Measurements from ENCODE around the gene ARFIP1.
"Not testable (repeated sequence)": the region's sequence is repeated elsewhere in the genome, so short reads cannot be mapped to it uniquely, and the experiment has no call there.

ARFIP1 gene

GRCh38 chr4:152820073-152820472, 40.3 kb downstream of the ARFIP1 start:
- H3K9me3 ChIP-seq (ENCODE audit: control insufficient read depth, low read depth, low read length): no peaks in the 10 kb centered on the region
- H3K27ac ChIP-seq (ENCODE audit: low read length): no peak overlapping the region

DNA sequence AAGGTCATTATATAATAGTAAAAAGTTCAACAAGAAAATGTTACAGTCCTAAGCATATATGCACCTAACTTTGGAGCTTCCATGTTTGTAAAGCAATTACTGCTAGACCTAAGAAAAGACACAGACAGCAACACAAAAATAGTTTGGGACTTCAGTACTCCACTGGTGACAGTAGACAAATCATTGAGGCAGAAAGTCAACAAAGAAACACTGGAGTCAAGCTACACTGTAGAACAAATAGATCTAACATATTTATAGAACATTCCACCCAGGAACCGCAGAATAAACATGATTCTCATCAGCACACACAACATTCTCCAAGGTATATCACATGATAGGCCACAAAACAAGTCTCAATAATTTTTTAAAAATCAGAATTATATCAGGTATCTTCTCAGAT, 42.6 kb downstream of the ARFIP1 start:
- Histone ChIP-seq H3K4me3 (ENCODE audit: low read length) (no peak overlapping the region), H3K4me1 (ENCODE audit: control insufficient read depth, low read depth, low read length) (no peaks in the 10 kb centered on the region), H3K27ac (ENCODE audit: low read length) (no peak overlapping the region), H3K27me3 (ENCODE audit: control insufficient read depth, insufficient read depth, low read length) (no peaks in the 10 kb centered on the region), H3K9me3 (ENCODE audit: control insufficient read depth, low read depth, low read length) (no peaks in the 10 kb centered on the region), H3K36me3 (ENCODE audit: control insufficient read depth, low read depth, low read length) (no peaks in the 10 kb centered on the region), H3K9ac (ENCODE audit: low read length) (no peak overlapping the region)

More at GRCh38 chr4:152820073-152820472, 40.3 kb downstream of the ARFIP1 start:
- no peaks in the 10 kb centered on the region for H3K36me3 ChIP-seq (ENCODE audit: control insufficient read depth, low read depth, low read length)
- no peaks in the 10 kb centered on the region for H3K27me3 ChIP-seq (ENCODE audit: control insufficient read depth, insufficient read depth, low read length)
- H3K4me3 ChIP-seq (ENCODE audit: low read length): no peak overlapping the region
- H3K4me1 ChIP-seq (ENCODE audit: control insufficient read depth, low read depth, low read length): no peaks in the 10 kb centered on the region
- no peak overlapping the region for H3K9ac ChIP-seq (ENCODE audit: low read length)

DNA sequence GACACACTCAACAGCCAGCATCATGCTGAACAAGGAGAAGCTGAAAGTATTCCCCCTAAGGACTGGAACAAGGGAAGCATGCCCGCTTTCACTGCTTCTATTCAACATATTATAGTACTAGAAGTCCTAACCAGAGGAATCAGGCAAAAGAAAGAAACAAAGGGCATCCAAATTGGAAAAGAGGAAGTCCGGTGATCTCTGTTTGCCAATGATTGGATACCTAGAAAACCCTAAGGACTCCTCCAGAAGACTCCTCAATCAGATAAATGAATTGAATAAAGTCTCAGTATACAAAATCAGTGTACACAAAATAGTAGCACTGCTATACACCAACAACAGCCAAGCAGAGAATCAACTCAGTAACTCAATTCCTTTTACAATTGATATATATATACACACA, 44.8 kb downstream of the ARFIP1 start:
- Histone ChIP-seq H3K36me3 (ENCODE audit: control insufficient read depth, low read depth, low read length) (no peaks in the 10 kb centered on the region), H3K9ac (ENCODE audit: low read length) (no peak overlapping the region), H3K4me3 (ENCODE audit: low read length) (no peak overlapping the region), H3K27me3 (ENCODE audit: control insufficient read depth, insufficient read depth, low read length) (no peaks in the 10 kb centered on the region), H3K9me3 (ENCODE audit: control insufficient read depth, low read depth, low read length) (no peaks in the 10 kb centered on the region), H3K27ac (ENCODE audit: low read length) (no peak overlapping the region), H3K4me1 (ENCODE audit: control insufficient read depth, low read depth, low read length) (no peaks in the 10 kb centered on the region)

GRCh38 chr4:152825336-152825735, 45.6 kb downstream of the ARFIP1 start:
- H3K4me3 ChIP-seq (ENCODE audit: low read length): no peak overlapping the region
- no peaks in the 10 kb centered on the region for H3K9me3 ChIP-seq (ENCODE audit: control insufficient read depth, low read depth, low read length)
- no peak overlapping the region for H3K27ac ChIP-seq (ENCODE audit: low read length)
- no peaks in the 10 kb centered on the region for H3K27me3 ChIP-seq (ENCODE audit: control insufficient read depth, insufficient read depth, low read length)
- no peak overlapping the region for H3K9ac ChIP-seq (ENCODE audit: low read length)
- no peaks in the 10 kb centered on the region for H3K36me3 ChIP-seq (ENCODE audit: control insufficient read depth, low read depth, low read length)
- H3K4me1 ChIP-seq (ENCODE audit: control insufficient read depth, low read depth, low read length): no peaks in the 10 kb centered on the region

DNA sequence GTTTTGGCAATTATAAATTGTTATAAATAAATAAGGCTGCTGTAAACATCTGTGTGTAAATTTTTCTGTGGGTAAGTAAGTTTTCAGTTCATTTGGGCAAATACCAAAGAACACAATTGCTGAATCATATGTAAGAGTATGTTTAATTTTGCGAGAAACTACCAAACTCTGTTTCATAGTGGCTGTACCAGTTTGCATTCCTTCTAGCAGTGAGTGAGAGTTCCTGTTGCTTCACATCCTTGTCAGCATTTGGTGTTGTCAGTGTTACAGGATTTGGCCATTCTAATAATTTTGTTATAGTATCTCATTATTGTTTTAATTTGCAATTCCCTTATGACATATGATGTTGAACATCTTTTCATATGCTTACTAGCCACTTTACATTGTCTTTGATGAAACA, 48.4 kb downstream of the ARFIP1 start:
- Histone ChIP-seq H3K9me3 (ENCODE audit: control insufficient read depth, low read depth, low read length) (no peaks in the 10 kb centered on the region), H3K27me3 (ENCODE audit: control insufficient read depth, insufficient read depth, low read length) (no peaks in the 10 kb centered on the region), H3K36me3 (ENCODE audit: control insufficient read depth, low read depth, low read length) (no peaks in the 10 kb centered on the region), H3K27ac (ENCODE audit: low read length) (no peak overlapping the region), H3K4me1 (ENCODE audit: control insufficient read depth, low read depth, low read length) (no peaks in the 10 kb centered on the region), H3K9ac (ENCODE audit: low read length) (no peak overlapping the region), H3K4me3 (ENCODE audit: low read length) (no peak overlapping the region)

DNA sequence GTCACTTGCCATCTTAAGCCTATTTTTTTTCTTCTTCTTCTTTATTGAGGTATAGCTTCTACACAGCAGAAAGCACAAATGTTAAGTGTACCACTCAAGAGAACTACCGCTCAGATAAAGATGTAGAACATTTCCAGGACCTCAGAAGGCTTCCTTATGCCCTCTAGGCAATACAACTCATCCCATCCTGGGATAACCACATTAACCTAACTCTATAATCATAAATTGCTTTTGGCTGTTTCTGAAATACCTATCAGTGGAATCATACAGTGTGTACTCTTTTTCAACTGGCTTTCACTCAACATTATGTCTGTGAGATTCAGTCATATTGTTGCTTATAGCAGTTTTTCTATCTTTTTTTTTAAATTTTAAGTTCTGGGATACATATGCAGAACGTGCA, 51.7 kb downstream of the ARFIP1 start:
- peaks cover 3% of the 10 kb centered on the region for H3K4me1 ChIP-seq (ENCODE audit: control insufficient read depth, low read depth, low read length)
- H3K27me3 ChIP-seq (ENCODE audit: control insufficient read depth, insufficient read depth, low read length): no peaks in the 10 kb centered on the region
- H3K36me3 ChIP-seq (ENCODE audit: control insufficient read depth, low read depth, low read length): peaks cover 3% of the 10 kb centered on the region
- H3K27ac ChIP-seq (ENCODE audit: low read length): no peak overlapping the region
- H3K4me3 ChIP-seq (ENCODE audit: low read length): no peak overlapping the region
- no peak overlapping the region for H3K9ac ChIP-seq (ENCODE audit: low read length)
- H3K9me3 ChIP-seq (ENCODE audit: control insufficient read depth, low read depth, low read length): no peaks in the 10 kb centered on the region

DNA sequence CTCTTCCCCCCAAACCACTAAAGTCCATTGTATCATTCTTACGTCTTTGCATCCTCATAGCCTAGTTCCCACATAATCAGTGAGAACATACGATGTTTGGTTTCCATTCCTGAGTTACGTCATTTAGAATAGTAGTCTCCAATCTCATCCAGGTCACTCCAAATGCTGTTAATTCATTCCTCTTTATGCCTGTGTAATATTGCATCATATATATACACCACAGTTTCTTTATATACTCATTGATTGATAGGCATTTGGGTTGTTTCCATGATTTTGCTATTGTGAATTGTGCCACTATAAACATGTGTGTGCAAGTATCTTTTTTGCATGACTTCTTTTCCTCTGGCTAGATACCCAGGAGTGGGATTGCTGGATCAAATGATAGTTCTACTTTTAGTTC, 57.2 kb downstream of the ARFIP1 start:
- no peaks in the 10 kb centered on the region for H3K27me3 ChIP-seq (ENCODE audit: control insufficient read depth, insufficient read depth, low read length)
- peaks cover 3% of the 10 kb centered on the region for H3K4me1 ChIP-seq (ENCODE audit: control insufficient read depth, low read depth, low read length)
- H3K9me3 ChIP-seq (ENCODE audit: control insufficient read depth, low read depth, low read length): peaks cover 8% of the 10 kb centered on the region
- no peak overlapping the region for H3K9ac ChIP-seq (ENCODE audit: low read length)
- H3K36me3 ChIP-seq (ENCODE audit: control insufficient read depth, low read depth, low read length): peaks cover 3% of the 10 kb centered on the region
- no peak overlapping the region for H3K27ac ChIP-seq (ENCODE audit: low read length)
- H3K4me3 ChIP-seq (ENCODE audit: low read length): no peak overlapping the region

DNA sequence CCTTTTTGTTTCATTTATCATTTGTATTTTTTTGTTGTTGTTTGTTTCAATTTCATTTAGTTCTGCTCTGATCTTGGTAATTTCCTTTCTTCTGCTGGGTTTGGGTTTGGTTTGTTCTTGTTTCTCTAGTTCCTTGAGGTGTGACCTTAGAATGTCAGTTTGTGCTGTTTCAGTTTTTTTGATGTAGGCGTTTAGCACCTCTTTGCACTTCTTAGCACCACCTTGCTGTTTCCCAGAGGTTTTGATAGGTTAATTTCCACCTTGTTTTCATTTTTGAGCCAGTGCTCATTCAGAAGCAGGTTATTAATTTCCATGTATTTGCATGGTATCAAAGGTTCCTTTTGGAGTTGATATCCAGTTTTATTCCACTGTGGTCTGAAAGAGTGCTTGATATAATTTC, 60.0 kb downstream of the ARFIP1 start:
- H3K27ac ChIP-seq (ENCODE audit: low read length); H3K9ac ChIP-seq (ENCODE audit: low read length); H3K4me1 ChIP-seq (ENCODE audit: control insufficient read depth, low read depth, low read length); H3K4me3 ChIP-seq (ENCODE audit: low read length); H3K36me3 ChIP-seq (ENCODE audit: control insufficient read depth, low read depth, low read length); H3K9me3 ChIP-seq (ENCODE audit: control insufficient read depth, low read depth, low read length); H3K27me3 ChIP-seq (ENCODE audit: control insufficient read depth, insufficient read depth, low read length): not testable (repeated sequence)

DNA sequence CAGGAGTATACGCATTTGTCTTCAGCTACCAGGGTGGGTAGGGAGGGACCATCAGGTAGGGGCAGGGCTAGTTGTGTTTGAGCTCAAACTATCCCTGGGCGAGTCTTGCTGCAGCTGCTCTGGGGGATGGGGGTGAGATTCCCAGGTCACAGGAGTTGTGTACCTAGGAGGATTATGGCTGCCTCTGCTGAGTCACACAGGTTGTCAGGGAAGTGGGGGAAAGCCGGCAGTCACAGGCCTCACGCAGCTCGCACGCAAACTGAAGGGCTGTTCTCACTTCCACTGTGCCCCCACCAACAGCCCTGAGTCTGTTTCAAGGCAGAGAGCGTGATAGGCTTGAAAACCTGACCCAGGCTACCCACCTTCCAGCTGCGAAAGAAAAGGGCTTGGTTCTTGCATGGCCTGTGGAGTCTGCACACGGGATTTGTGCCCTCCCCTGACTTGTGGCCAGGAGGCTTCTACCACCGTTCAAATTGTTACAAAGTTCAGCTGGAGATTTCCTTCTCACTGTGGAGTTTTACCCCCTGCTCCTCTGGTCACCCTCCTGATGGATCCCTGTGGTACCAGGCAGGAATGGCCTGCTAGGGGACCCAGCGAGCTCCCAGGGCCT, 63.8 kb downstream of the ARFIP1 start:
- no peaks in the 10 kb centered on the region for H3K36me3 ChIP-seq (ENCODE audit: control insufficient read depth, low read depth, low read length)
- no peaks in the 10 kb centered on the region for H3K27me3 ChIP-seq (ENCODE audit: control insufficient read depth, insufficient read depth, low read length)
- no peak overlapping the region for H3K27ac ChIP-seq (ENCODE audit: low read length)
- peaks cover 8% of the 10 kb centered on the region for H3K9me3 ChIP-seq (ENCODE audit: control insufficient read depth, low read depth, low read length)
- peaks cover 6% of the 10 kb centered on the region for H3K4me1 ChIP-seq (ENCODE audit: control insufficient read depth, low read depth, low read length)
- H3K9ac ChIP-seq (ENCODE audit: low read length): no peak overlapping the region
- H3K4me3 ChIP-seq (ENCODE audit: low read length): no peak overlapping the region

DNA sequence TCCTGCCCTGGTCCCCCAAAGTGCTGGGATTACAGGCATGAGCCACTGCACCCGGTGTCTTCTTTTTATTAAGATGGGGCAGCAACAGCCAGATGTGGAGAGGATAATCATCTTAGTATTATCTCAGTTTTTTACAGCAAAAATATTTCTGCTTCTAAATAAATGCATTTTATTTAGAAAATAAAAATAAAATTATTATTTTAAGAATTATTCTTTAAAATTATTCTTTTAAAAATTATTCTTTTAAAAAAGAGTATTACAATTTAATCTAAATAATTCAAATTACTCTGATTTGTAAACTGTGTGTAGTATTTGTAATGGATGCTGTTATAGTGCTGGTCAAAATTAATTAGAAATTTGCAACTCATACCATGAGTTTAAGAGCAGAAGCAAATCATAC, 67.6 kb downstream of the ARFIP1 start:
- H3K9ac ChIP-seq (ENCODE audit: low read length): no peak overlapping the region
- no peaks in the 10 kb centered on the region for H3K27me3 ChIP-seq (ENCODE audit: control insufficient read depth, insufficient read depth, low read length)
- H3K9me3 ChIP-seq (ENCODE audit: control insufficient read depth, low read depth, low read length): no peaks in the 10 kb centered on the region
- H3K27ac ChIP-seq (ENCODE audit: low read length): no peak overlapping the region
- peaks cover 32% of the 10 kb centered on the region for H3K4me1 ChIP-seq (ENCODE audit: control insufficient read depth, low read depth, low read length)
- no peaks in the 10 kb centered on the region for H3K36me3 ChIP-seq (ENCODE audit: control insufficient read depth, low read depth, low read length)
- H3K4me3 ChIP-seq (ENCODE audit: low read length): no peak overlapping the region

GRCh38 chr4:152848508-152848907, 68.8 kb downstream of the ARFIP1 start:
- Histone ChIP-seq H3K9me3 (ENCODE audit: control insufficient read depth, low read depth, low read length) (no peaks in the 10 kb centered on the region), H3K27ac (ENCODE audit: low read length) (no peak overlapping the region), H3K4me1 (ENCODE audit: control insufficient read depth, low read depth, low read length) (peaks cover 31% of the 10 kb centered on the region), H3K36me3 (ENCODE audit: control insufficient read depth, low read depth, low read length) (no peaks in the 10 kb centered on the region), H3K4me3 (ENCODE audit: low read length) (no peak overlapping the region), H3K9ac (ENCODE audit: low read length) (no peak overlapping the region), H3K27me3 (ENCODE audit: control insufficient read depth, insufficient read depth, low read length) (no peaks in the 10 kb centered on the region)

DNA sequence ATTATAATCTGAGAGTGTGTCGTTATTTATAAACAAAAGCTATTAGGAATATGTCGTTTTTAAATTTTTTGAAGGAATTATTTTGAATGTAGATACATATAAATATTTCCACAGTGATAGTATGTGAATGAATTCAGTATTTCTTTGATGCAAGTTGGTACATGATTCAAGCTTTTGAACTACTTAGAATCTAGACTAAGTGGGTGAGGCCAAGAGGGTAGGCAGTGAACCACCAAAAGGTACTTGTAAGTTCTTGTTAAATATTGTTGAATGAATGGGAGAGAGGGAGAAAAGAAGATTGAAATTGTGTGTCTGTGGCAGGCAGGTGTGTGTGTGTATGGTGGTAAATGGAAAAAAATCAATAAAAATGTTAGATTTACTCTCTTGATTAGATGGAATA, 69.6 kb downstream of the ARFIP1 start:
- no peak overlapping the region for H3K27ac ChIP-seq (ENCODE audit: low read length)
- H3K4me1 ChIP-seq (ENCODE audit: control insufficient read depth, low read depth, low read length): peaks cover 26% of the 10 kb centered on the region
- H3K9ac ChIP-seq (ENCODE audit: low read length): peak overlapping the region; percentile 43
- no peaks in the 10 kb centered on the region for H3K9me3 ChIP-seq (ENCODE audit: control insufficient read depth, low read depth, low read length)
- H3K36me3 ChIP-seq (ENCODE audit: control insufficient read depth, low read depth, low read length): no peaks in the 10 kb centered on the region
- no peaks in the 10 kb centered on the region for H3K27me3 ChIP-seq (ENCODE audit: control insufficient read depth, insufficient read depth, low read length)
- no peak overlapping the region for H3K4me3 ChIP-seq (ENCODE audit: low read length)
